Esophagus muscularis mucosa (tissue), 4 donors: ENCODE data around the gene CCDC3. TPM values are rescaled to one million over a fixed set of nuclear protein-coding genes. Genes with fewer than 3 reads are reported as not detected.

Experiments
- DNase-seq: peaks from one replicate; pipeline ENCODE4 v3.0.0-alpha.2; 2017; ENCODE audit errors: extremely low spot score
- H3K27ac ChIP-seq, 4 donors: fragments of 200-600 bp; sonication (generic); replicated peaks in 1 of 4; 1 replicate in 3 of 4; 2 replicates in 1 of 4; pipeline ENCODE4 v1.5.1; 2016 to 2019; ENCODE audit warnings: mild to moderate bottlenecking in 1 of 4
- H3K27me3 ChIP-seq, 4 donors: fragments of 200-600 bp; sonication (generic); one replicate each; pipeline versions ENCODE4 v1.5.1 to v1.6.0; 2016 to 2019
- H3K36me3 ChIP-seq, 4 donors: fragments of 200-600 bp; sonication (generic); one replicate each; pipeline ENCODE4 v1.5.1; 2016 to 2019
- H3K4me1 ChIP-seq, 4 donors: fragments of 200-600 bp; sonication (generic); one replicate each; pipeline ENCODE4 v1.5.1; 2016 to 2019
- H3K4me3 ChIP-seq, 4 donors: fragments of 200-600 bp; sonication (generic); 1 replicate in 2 of 4; 2 replicates in 2 of 4; pipeline ENCODE4 v1.5.1; 2016 to 2019; ENCODE audit warnings: mild to moderate bottlenecking in 4 of 4, moderate library complexity in 1 of 4
- H3K9me3 ChIP-seq, 4 donors: fragments of 200-600 bp; sonication (generic); 1 replicate in 3 of 4; 2 replicates in 1 of 4; pipeline ENCODE4 v1.5.1; 2016 to 2019
- CTCF ChIP-seq, 3 experiments: fragments of 200-600 bp in 2 of 3; fragments of 450-650 bp in 1 of 3; sonication (generic) in 2 of 3; IDR thresholded peaks; one replicate each; pipeline ENCODE4 v1.5.1; 2017 to 2019; ENCODE audit warnings: antibody characterized with exemption in 3 of 3, mild to moderate bottlenecking in 2 of 3, moderate library complexity in 1 of 3
- EP300 ChIP-seq: sonication (generic); formaldehyde crosslinking; IDR thresholded peaks from one replicate; pipeline ENCODE4 v1.6.1; 2017; ENCODE audit warnings: antibody characterized with exemption
- POLR2A ChIP-seq: fragments of 450-650 bp; IDR thresholded peaks from one replicate; pipeline ENCODE4 v1.6.1; 2017; ENCODE audit warnings: antibody characterized with exemption, moderate library complexity, mild to moderate bottlenecking, low read depth
- POLR2AphosphoS5 ChIP-seq, 2 donors: sonication (generic); formaldehyde crosslinking; IDR thresholded peaks; one replicate each; pipeline ENCODE4 v1.6.1; 2017; ENCODE audit warnings: antibody characterized with exemption in 2 of 2
- WGBS: methylation state at CpG from one replicate; pipeline ENCODE4 v1.1.5; 2018; 5-methylcytosine and 5-hydroxymethylcytosine counted together
- intact Hi-C: fragments of 100-400 bp; cut with DNase I; formaldehyde crosslinking; loops from one replicate; pipeline ENCODE4 v1.15.1; 2023
- total RNA-seq, 4 donors: library from RNA; depleted of rRNA; stranded (reverse); fragments of >200 nt; gene quantifications; one replicate each; pipeline versions ENCODE4 v1.1.0 to v1.2.1, GENCODE V29; 2016

CCDC3 gene
- total RNA-seq = 10 to 100 TPM; 23.7 to 79.1 (median 44.3) TPM

- no peak for TF ChIP-seq POLR2A
- TF ChIP-seq CTCF (IDR thresholded peaks at IDR 0.05) = no peak
- no peak for TF ChIP-seq EP300
- no peak for TF ChIP-seq POLR2AphosphoS5 (IDR thresholded peaks at IDR 0.05)
- DNase-seq = no peak
- Histone ChIP-seq H3K4me1 (peaks cover 0 to 32% (median 25%) of the 10 kb centered on the region in 4 donors), H3K9me3 (no peaks in the 10 kb centered on the region), H3K36me3 (peaks cover 0 to 4% (median 0%) of the 10 kb centered on the region in 4 donors), H3K4me3 (peak within 1 kb of the TSS; percentile 54 to 67 (median 56)), H3K27me3 (peaks cover 0 to 9% (median 0%) of the 10 kb centered on the region in 4 donors), H3K27ac (peak within 1 kb of the TSS; percentile 37 to 64 (median 56))
- intact Hi-C loops = no loop called here
- WGBS = 38% methylated on average over 18 of the region's 93 CpGs
Observed at GRCh38 chr10:13001041-13001886, at the start of gene CCDC3. Gene CCDC3, minus strand, starts transcription at chr10:13001713. Its CDS starts 143 bp downstream, at chr10:13001570.

GRCh38 chr10:13051126-13051694, 49.7 kb upstream of the CCDC3 start:
- H3K27ac ChIP-seq = no peak overlapping the region
- no peaks in the 10 kb centered on the region for H3K4me1 ChIP-seq
- no peaks in the 10 kb centered on the region for H3K27me3 ChIP-seq
- 69% methylated on average over 7 of the region's 7 CpGs for WGBS
- no peak overlapping the region for H3K4me3 ChIP-seq
- no peak for TF ChIP-seq EP300
- no peak for TF ChIP-seq POLR2AphosphoS5 (IDR thresholded peaks at IDR 0.05)
- no peak for TF ChIP-seq CTCF (IDR thresholded peaks at IDR 0.05)
- TF ChIP-seq POLR2A = no peak
- no peak for DNase-seq
- no peaks in the 10 kb centered on the region for H3K9me3 ChIP-seq
- no peaks in the 10 kb centered on the region for H3K36me3 ChIP-seq
- intact Hi-C loops = no loop called here

- Histone ChIP-seq H3K27ac (no peak overlapping the region), H3K36me3 (no peaks in the 10 kb centered on the region), H3K4me1 (no peaks in the 10 kb centered on the region), H3K27me3 (no peaks in the 10 kb centered on the region), H3K9me3 (no peaks in the 10 kb centered on the region), H3K4me3 (no peak overlapping the region)
- intact Hi-C loops = no loop called here
- no peak for DNase-seq
- TF ChIP-seq POLR2AphosphoS5 (IDR thresholded peaks at IDR 0.05) = no peak
- TF ChIP-seq CTCF (IDR thresholded peaks at IDR 0.05) = no peak
- no peak for TF ChIP-seq POLR2A
- TF ChIP-seq EP300 = no peak
- WGBS = 65% methylated on average over 6 of the region's 6 CpGs
Observed at GRCh38 chr10:13049774-13050420, 48.4 kb upstream of the CCDC3 start.

- H3K27me3 ChIP-seq = no peaks in the 10 kb centered on the region
- H3K27ac ChIP-seq = no peak overlapping the region
- H3K4me1 ChIP-seq = no peaks in the 10 kb centered on the region
- 73% methylated on average over 3 of the region's 3 CpGs for WGBS
- no peaks in the 10 kb centered on the region for H3K36me3 ChIP-seq
- TF ChIP-seq CTCF (IDR thresholded peaks at IDR 0.05) = no peak
- TF ChIP-seq POLR2A = no peak
- TF ChIP-seq POLR2AphosphoS5 (IDR thresholded peaks at IDR 0.05) = no peak
- no peak for TF ChIP-seq EP300
- no peaks in the 10 kb centered on the region for H3K9me3 ChIP-seq
- H3K4me3 ChIP-seq = no peak overlapping the region
- intact Hi-C loops = no loop called here
- DNase-seq = no peak
Observed at GRCh38 chr10:13048762-13049161, 47.2 kb upstream of the CCDC3 start.
